ENCODE data around the gene PAX7. TPM values are rescaled to one million over a fixed set of nuclear protein-coding genes. Genes with fewer than 3 reads are reported as not detected.

PAX7 gene
- total and polyA plus RNA-seq, 2 of the 4 experiments (the other 2 are of a cell fraction): not detected

GRCh38 chr1:18661404-18662285, 31.0 kb downstream of the PAX7 start:
- DNase-seq (no peak), ATAC-seq (ENCODE audit: low read depth) (no peak)
- Histone ChIP-seq H3K36me3 (ENCODE audit: control insufficient read depth, insufficient read depth, low read length) (no peaks in the 10 kb centered on the region), H3K56ac (ENCODE audit: extremely low read depth, insufficient read depth, low read length) (no peak overlapping the region), H3K14ac (replicated peaks; ENCODE audit: low read depth, low read length) (no peak overlapping the region), H3K9me3 (ENCODE audit: control insufficient read depth, insufficient read depth, low read length) (no peaks in the 10 kb centered on the region), H2BK120ac (ENCODE audit: low read depth, low read length) (no peak overlapping the region), H3K4ac (ENCODE audit: low read depth, low read length) (no peak overlapping the region), H4K20me1 (ENCODE audit: insufficient read depth, low read length) (no peaks in the 10 kb centered on the region), H4K91ac (ENCODE audit: insufficient read depth, low read depth, low read length) (no peak overlapping the region), H3K4me1 (ENCODE audit: control insufficient read depth, insufficient read depth, low read length) (no peaks in the 10 kb centered on the region), H3K4me2 (ENCODE audit: low read depth, low read length) (no peak overlapping the region), H3K4me3 (ENCODE audit: insufficient read depth, low read depth, low read length) (no peak overlapping the region), H3K27me3 (ENCODE audit: control insufficient read depth, insufficient read depth, low read length) (peaks cover 4% of the 10 kb centered on the region; the same call in 1 of the 2 replicates), H2AK9ac (replicated peaks; ENCODE audit: low read depth, low read length, poor library complexity) (no peak overlapping the region), H3K23ac (ENCODE audit: low read depth, low read length) (no peak overlapping the region), H3K18ac (ENCODE audit: low read depth, low read length) (no peak overlapping the region), H2BK20ac (ENCODE audit: low read depth, low read length) (no peak overlapping the region), H2AFZ (replicated peaks; ENCODE audit: low read length, poor library complexity) (no peak overlapping the region), H3K9ac (ENCODE audit: low read depth, low read length) (no peak overlapping the region), H4K8ac (ENCODE audit: low read depth in 2 of 2, low read length in 2 of 2) (no peak overlapping the region), H2BK5ac (ENCODE audit: low read depth, low read length, poor library complexity, severe bottlenecking) (no peak overlapping the region), H2BK15ac (ENCODE audit: low read depth, low read length) (no peak overlapping the region), H2AK5ac (ENCODE audit: low read depth, low read length) (no peak overlapping the region), H3K27ac (ENCODE audit: insufficient read depth, low read length) (no peak overlapping the region), H4K5ac (ENCODE audit: low read depth, low read length) (no peak overlapping the region), H3K9me1 (ENCODE audit: insufficient read depth, low read length) (no peaks in the 10 kb centered on the region), H3K79me1 (ENCODE audit: low read depth in 1 of 2, low read length in 2 of 2) (no peaks in the 10 kb centered on the region)
- TF ChIP-seq, protein P1, sequence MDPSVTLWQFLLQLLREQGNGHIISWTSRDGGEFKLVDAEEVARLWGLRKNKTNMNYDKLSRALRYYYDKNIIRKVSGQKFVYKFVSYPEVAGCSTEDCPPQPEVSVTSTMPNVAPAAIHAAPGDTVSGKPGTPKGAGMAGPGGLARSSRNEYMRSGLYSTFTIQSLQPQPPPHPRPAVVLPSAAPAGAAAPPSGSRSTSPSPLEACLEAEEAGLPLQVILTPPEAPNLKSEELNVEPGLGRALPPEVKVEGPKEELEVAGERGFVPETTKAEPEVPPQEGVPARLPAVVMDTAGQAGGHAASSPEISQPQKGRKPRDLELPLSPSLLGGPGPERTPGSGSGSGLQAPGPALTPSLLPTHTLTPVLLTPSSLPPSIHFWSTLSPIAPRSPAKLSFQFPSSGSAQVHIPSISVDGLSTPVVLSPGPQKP (IDR thresholded peaks at IDR 0.05; ENCODE audit: borderline replicate concordance, low read depth, low read length): no peak
- TF ChIP-seq RFX5 (IDR thresholded peaks at IDR 0.05; ENCODE audit: low read depth, low read length): no peak
- TF ChIP-seq USF2 (IDR thresholded peaks at IDR 0.05; ENCODE audit: low read depth, low read length): no peak
- no peak for TF ChIP-seq NFE2L2 (IDR thresholded peaks at IDR 0.05; ENCODE audit: low read depth, low read length)
- no TSS peak for BruUV-seq (replicated peaks)
- intact Hi-C loops (cut with micrococcal nuclease) (no loop called here), dilution Hi-C loops (cut with HindIII; ENCODE audit: low sequenced_read_pairs, unreplicated experiment) (no loop called here), in situ Hi-C loops (cut with MboI; ENCODE audit: low sequenced_read_pairs) (no loop called here)
- POLR2A ChIA-PET (ENCODE audit: unreplicated experiment): no interaction called here
- CTCF ChIA-PET: interaction anchor here (1.0 kb wide), 1 partner anchor 73 kb away, joined by 3 read pairs; no protein-coding TSS in a partner anchor
- WGBS, 2 experiments (ENCODE audit: extremely low coverage in 2 of 2, insufficient read length in 1 of 2): 18% methylated on average over 3 of the region's 17 CpGs; no CpG with 5 or more reads in 1 of the 2 experiments

Data from IMR-90 (cell line).